WTC11 (cell line): ENCODE results near the gene IVD. TPM values are rescaled to one million over a fixed set of nuclear protein-coding genes. Genes with fewer than 3 reads are reported as not detected.

Source experiments
- total RNA-seq: library from RNA; stranded (reverse); gene quantifications from 3 replicates; pipeline ENCODE4 v1.2.3, GENCODE V29; 2021

Gene IVD
- total RNA-seq, 1 experiment from 2014 or later: 96.1 TPM

Other genes with a start within 250 kb of the IVD start
- gene BUB1B, start 244.7 kb upstream of the IVD start, total RNA-seq: 148 to 192 TPM (median 156 TPM) in 3 replicates
- 8.7 to 11.7 TPM (median 9.6 TPM) in 3 replicates for gene PAK6, start 166.7 kb upstream of the IVD start, total RNA-seq
- gene ANKRD63, start 122.7 kb upstream of the IVD start, total RNA-seq: 1.2 to 1.7 TPM (median 1.4 TPM) in 3 replicates
- gene PLCB2, start 97.9 kb upstream of the IVD start, total RNA-seq: 14.2 to 18.5 TPM (median 15.2 TPM) in 3 replicates
- gene INAFM2, start 82.1 kb upstream of the IVD start, total RNA-seq: 28.2 to 34.2 TPM (median 30.3 TPM) in 3 replicates
- 1.4 to 1.8 TPM (median 1.8 TPM) in 3 replicates for gene CCDC9B, start 64.9 kb upstream of the IVD start, total RNA-seq
- gene PHGR1, start 54.8 kb upstream of the IVD start, total RNA-seq: not detected in 3 replicates
- gene DISP2, start 47.6 kb upstream of the IVD start, total RNA-seq: 1.0 to 3.5 TPM (median 1.9 TPM) in 3 replicates
- gene KNSTRN, start 23.1 kb upstream of the IVD start, total RNA-seq: 58.7 to 73.4 TPM (median 64.6 TPM) in 3 replicates
- 40.7 to 49.1 TPM (median 41.5 TPM) in 3 replicates for gene BAHD1, start 35.2 kb downstream of the IVD start, total RNA-seq
- gene CHST14, start 65.2 kb downstream of the IVD start, total RNA-seq: 21.3 to 29.5 TPM (median 26.2 TPM) in 3 replicates
- 12.8 to 15.6 TPM (median 13.7 TPM) in 3 replicates for gene CCDC32, start 159.2 kb downstream of the IVD start, total RNA-seq
- gene RPUSD2, start 163.5 kb downstream of the IVD start, total RNA-seq: 28.5 to 34.2 TPM (median 30.8 TPM) in 3 replicates
- gene KNL1, start 188.5 kb downstream of the IVD start, total RNA-seq: 18.4 to 24.0 TPM (median 21.1 TPM) in 3 replicates